SK-N-SH (cell line): ENCODE measurements around the gene TFCP2. TPM values are rescaled to one million over a fixed set of nuclear protein-coding genes. Genes with fewer than 3 reads are reported as not detected.

Source experiments
- CTCF ChIA-PET: fragments of 300-600, 350-600 bp; formaldehyde crosslinking; extraction: SDS; loops from one replicate; lab custom pipeline; 2021; lab: Yijun Ruan, JAX
- POLR2A ChIA-PET: fragments of 350-600 bp; sonication (Branson Sonifier 250); formaldehyde crosslinking; extraction: SDS; loops from one replicate; lab custom pipeline; 2020; ENCODE audit warnings: antibody characterized with exemption, inconsistent platforms; lab: Yijun Ruan, JAX
- DNase-seq: peaks from one replicate; pipeline ENCODE4 v3.0.0; 2012
- H2AFZ ChIP-seq: fragments of 200-600 bp; sonication (generic); 2 replicates; pipeline ENCODE4 v1.8.1; 2016; ENCODE audit warnings: antibody characterized with exemption, mild to moderate bottlenecking, low read depth
- H3F3A ChIP-seq: fragments of 200-600 bp; sonication (generic); replicated peaks from 2 replicates; pipeline ENCODE3; 2016; ENCODE audit warnings: antibody characterized with exemption, mild to moderate bottlenecking; ENCODE audit not compliant: insufficient read depth
- H3K27ac ChIP-seq, 2 experiments: fragments of 200-500 bp in 1 of 2; fragments of 200-600 bp in 1 of 2; sonication (Bioruptor generic) in 1 of 2; sonication (generic), shearing (Covaris generic) in 1 of 2; 2 replicates each; pipeline versions ENCODE4 v1.5.1 to v1.6.1; 2014 to 2016; ENCODE audit warnings: low read depth in 2 of 2, inconsistent platforms in 1 of 2, low read length in 1 of 2, mild to moderate bottlenecking in 1 of 2, mixed read lengths in 1 of 2
- H3K27me3 ChIP-seq: fragments of 200-600 bp; sonication (generic), shearing (Covaris generic); 2 replicates; pipeline ENCODE4 v1.6.1; 2016; ENCODE audit warnings: mixed run types; ENCODE audit not compliant: insufficient read depth
- H3K36me3 ChIP-seq, 2 experiments: fragments of 200-500 bp in 1 of 2; fragments of 200-600 bp in 1 of 2; sonication (Bioruptor generic) in 1 of 2; sonication (generic) in 1 of 2; replicated peaks in 1 of 2; 2 replicates each; pipeline versions ENCODE3 to v1.5.1; 2014 to 2016; ENCODE audit warnings: low read length in 1 of 2, mild to moderate bottlenecking in 1 of 2; ENCODE audit not compliant: insufficient read depth in 2 of 2, control insufficient read depth in 1 of 2
- H3K4me1 ChIP-seq, 2 experiments: fragments of 200-500 bp in 1 of 2; fragments of 200-600 bp in 1 of 2; sonication (Bioruptor generic) in 1 of 2; sonication (generic), shearing (Covaris generic) in 1 of 2; 2 replicates each; pipeline versions ENCODE4 v1.5.1 to v1.6.1; 2014 to 2016; ENCODE audit warnings: low read depth in 1 of 2, low read length in 1 of 2, mixed run types in 1 of 2; ENCODE audit not compliant: insufficient read depth in 2 of 2, control insufficient read depth in 1 of 2
- H3K4me2 ChIP-seq: fragments of 200-600 bp; sonication (generic), shearing (Covaris generic); 2 replicates; pipeline ENCODE4 v1.6.1; 2017; ENCODE audit warnings: mixed run types
- H3K4me3 ChIP-seq, 2 experiments: fragments of 200-500 bp in 1 of 2; fragments of 200-600 bp in 1 of 2; sonication (Bioruptor generic) in 1 of 2; sonication (generic), shearing (Covaris generic) in 1 of 2; 2 replicates each; pipeline versions ENCODE4 v1.5.1 to v1.8.1; 2014 to 2016; ENCODE audit warnings: low read depth in 2 of 2, inconsistent platforms in 1 of 2, low read length in 1 of 2, mild to moderate bottlenecking in 1 of 2, mixed read lengths in 1 of 2, moderate library complexity in 1 of 2
- H3K79me2 ChIP-seq: fragments of 200-600 bp; sonication (generic); 2 replicates; pipeline ENCODE4 v1.8.1; 2017; ENCODE audit warnings: mild to moderate bottlenecking; ENCODE audit not compliant: insufficient read depth
- H3K9ac ChIP-seq: fragments of 200-600 bp; sonication (generic); 2 replicates; pipeline ENCODE4 v1.6.1; 2017; ENCODE audit warnings: mixed run types
- H3K9me2 ChIP-seq: fragments of 200-600 bp; sonication (generic); 2 replicates; pipeline ENCODE4 v1.6.1; 2017; ENCODE audit warnings: mixed run types
- H3K9me3 ChIP-seq: fragments of 200-600 bp; sonication (generic); 2 replicates; pipeline ENCODE4 v1.6.1; 2017; ENCODE audit warnings: mixed run types, mild to moderate bottlenecking, moderate library complexity
- H4K20me1 ChIP-seq: fragments of 200-600 bp; sonication (generic); 2 replicates; pipeline ENCODE4 v1.6.1; 2017; ENCODE audit warnings: mild to moderate bottlenecking, mixed run types; ENCODE audit not compliant: insufficient read depth
- CHD2 ChIP-seq: fragments of 150-350 bp; IDR thresholded peaks from 2 replicates; pipeline ENCODE4 v1.6.1; 2018; ENCODE audit warnings: low read length; ENCODE audit not compliant: partially characterized antibody
- EZH2phosphoT487 ChIP-seq: fragments of 200-600 bp; sonication (generic); IDR thresholded peaks from 2 replicates; pipeline ENCODE4 v1.6.1; 2017; ENCODE audit warnings: low read depth, mixed run types, mild to moderate bottlenecking, antibody characterized with exemption, moderate library complexity, borderline replicate concordance
- GABPA ChIP-seq: IDR thresholded peaks from 2 replicates; pipeline ENCODE4 v1.4.0; 2012; ENCODE audit warnings: low read depth, mild to moderate bottlenecking
- GATA2 ChIP-seq: sonication (generic); formaldehyde crosslinking; IDR thresholded peaks from 2 replicates; pipeline ENCODE4 v1.5.0; 2020; ENCODE audit warnings: mild to moderate bottlenecking, missing genetic modification reagents
- NFIC ChIP-seq: IDR thresholded peaks from 2 replicates; pipeline ENCODE4 v1.4.0; 2012; ENCODE audit warnings: borderline replicate concordance
- NRF1 ChIP-seq: IDR thresholded peaks from 2 replicates; pipeline ENCODE4 v1.6.1; 2012; ENCODE audit warnings: low read depth, mild to moderate bottlenecking, low read length
- RAD21 ChIP-seq: IDR thresholded peaks from 2 replicates; pipeline ENCODE4 v1.6.1; 2012; ENCODE audit warnings: mild to moderate bottlenecking, low read length
- RCOR1 ChIP-seq: fragments of 150-350 bp; IDR thresholded peaks from 2 replicates; pipeline ENCODE4 v1.6.1; 2017; ENCODE audit warnings: antibody characterized with exemption, low read length
- RFX5 ChIP-seq: IDR thresholded peaks from 2 replicates; pipeline ENCODE4 v1.6.1; 2012; ENCODE audit warnings: mild to moderate bottlenecking, improper control_type of control experiment, low read length
- SMC3 ChIP-seq: IDR thresholded peaks from 2 replicates; pipeline ENCODE4 v1.6.1; 2012; ENCODE audit warnings: low read depth, low read length, improper control_type of control experiment
- TEAD4 ChIP-seq: IDR thresholded peaks from 2 replicates; pipeline ENCODE4 v1.4.0; 2012; ENCODE audit warnings: mild to moderate bottlenecking, borderline replicate concordance; ENCODE audit not compliant: insufficient read depth
- WGBS: methylation state at CpG from one replicate; pipeline ENCODE4 v1.1.6; 2017; ENCODE audit warnings: low lambda C conversion rate; 5-methylcytosine and 5-hydroxymethylcytosine counted together
- polyA plus RNA-seq, 3 experiments: library from polyadenylated mRNA; depleted of rRNA; stranded (reverse); fragments of >200 nt; gene quantifications; 2 replicates each; pipeline ENCODE4 v1.2.3, GENCODE V29; 2012
- TF ChIP-seq, protein P1 (sequence below): IDR thresholded peaks from 2 replicates; pipeline ENCODE4 v1.4.0; 2012; ENCODE audit warnings: low read depth, borderline replicate concordance
- TF ChIP-seq, protein P2 (sequence below): IDR thresholded peaks from 2 replicates; pipeline ENCODE4 v1.6.1; 2012; ENCODE audit warnings: mild to moderate bottlenecking, low read depth, low read length, moderate library complexity
- TF ChIP-seq, protein P3 (sequence below): IDR thresholded peaks from 2 replicates; pipeline ENCODE4 v1.4.0; 2012; ENCODE audit warnings: low read depth, borderline replicate concordance
- TF ChIP-seq, protein P4 (sequence below): fragments of 200-600 bp; sonication (generic); IDR thresholded peaks from 2 replicates; pipeline ENCODE4 v1.6.1; 2017; ENCODE audit warnings: antibody characterized with exemption, mild to moderate bottlenecking, moderate library complexity

Gene TFCP2
- polyA plus RNA-seq, 1 of the 3 experiments (the other 2 are of a cell fraction) = 18.1 TPM

DNA sequence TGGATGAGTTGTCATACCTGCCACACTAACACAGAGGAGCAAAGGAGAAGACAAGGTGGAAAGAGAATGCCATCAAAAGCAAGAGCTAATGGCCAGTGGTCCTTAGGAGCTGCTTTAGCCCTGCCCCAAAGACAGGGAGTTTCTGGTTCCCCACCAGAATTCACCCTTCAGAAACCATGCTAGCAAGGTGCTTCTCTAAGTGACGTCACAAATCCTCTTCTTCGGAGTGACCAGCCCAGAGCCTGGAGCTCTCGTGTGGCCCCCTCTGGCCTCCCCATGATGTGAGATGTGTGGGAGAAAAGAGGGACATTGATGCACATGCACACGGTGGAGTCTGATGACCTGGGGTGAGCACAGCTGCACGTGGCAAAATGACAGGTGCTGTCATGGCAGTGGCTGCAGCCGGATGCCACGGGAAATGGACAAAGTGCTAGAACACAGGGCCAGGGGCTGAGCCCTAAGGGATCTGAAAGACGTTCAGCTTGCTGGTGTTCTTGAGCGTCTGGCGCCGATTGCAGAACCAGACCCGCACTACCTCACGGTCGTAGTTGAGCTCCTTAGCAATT is 16.9 kb upstream of the TFCP2 start:
- no peak overlapping the region for H3K4me3 ChIP-seq
- no peaks in the 10 kb centered on the region for H3K27me3 ChIP-seq
- H3F3A ChIP-seq = no peaks in the 10 kb centered on the region
- H3K79me2 ChIP-seq = no peaks in the 10 kb centered on the region
- no peaks in the 10 kb centered on the region for H4K20me1 ChIP-seq
- no peak overlapping the region for H3K4me2 ChIP-seq
- no peak overlapping the region for H3K9ac ChIP-seq
- TF ChIP-seq CHD2 (no peak), RFX5 (no peak), NFIC (no peak), RAD21 (no peak), GABPA (no peak), EZH2phosphoT487 (no peak), TEAD4 (no peak)
- TF ChIP-seq, protein P1, sequence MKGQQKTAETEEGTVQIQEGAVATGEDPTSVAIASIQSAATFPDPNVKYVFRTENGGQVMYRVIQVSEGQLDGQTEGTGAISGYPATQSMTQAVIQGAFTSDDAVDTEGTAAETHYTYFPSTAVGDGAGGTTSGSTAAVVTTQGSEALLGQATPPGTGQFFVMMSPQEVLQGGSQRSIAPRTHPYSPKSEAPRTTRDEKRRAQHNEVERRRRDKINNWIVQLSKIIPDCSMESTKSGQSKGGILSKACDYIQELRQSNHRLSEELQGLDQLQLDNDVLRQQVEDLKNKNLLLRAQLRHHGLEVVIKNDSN = no peak
- TF ChIP-seq, protein P2, sequence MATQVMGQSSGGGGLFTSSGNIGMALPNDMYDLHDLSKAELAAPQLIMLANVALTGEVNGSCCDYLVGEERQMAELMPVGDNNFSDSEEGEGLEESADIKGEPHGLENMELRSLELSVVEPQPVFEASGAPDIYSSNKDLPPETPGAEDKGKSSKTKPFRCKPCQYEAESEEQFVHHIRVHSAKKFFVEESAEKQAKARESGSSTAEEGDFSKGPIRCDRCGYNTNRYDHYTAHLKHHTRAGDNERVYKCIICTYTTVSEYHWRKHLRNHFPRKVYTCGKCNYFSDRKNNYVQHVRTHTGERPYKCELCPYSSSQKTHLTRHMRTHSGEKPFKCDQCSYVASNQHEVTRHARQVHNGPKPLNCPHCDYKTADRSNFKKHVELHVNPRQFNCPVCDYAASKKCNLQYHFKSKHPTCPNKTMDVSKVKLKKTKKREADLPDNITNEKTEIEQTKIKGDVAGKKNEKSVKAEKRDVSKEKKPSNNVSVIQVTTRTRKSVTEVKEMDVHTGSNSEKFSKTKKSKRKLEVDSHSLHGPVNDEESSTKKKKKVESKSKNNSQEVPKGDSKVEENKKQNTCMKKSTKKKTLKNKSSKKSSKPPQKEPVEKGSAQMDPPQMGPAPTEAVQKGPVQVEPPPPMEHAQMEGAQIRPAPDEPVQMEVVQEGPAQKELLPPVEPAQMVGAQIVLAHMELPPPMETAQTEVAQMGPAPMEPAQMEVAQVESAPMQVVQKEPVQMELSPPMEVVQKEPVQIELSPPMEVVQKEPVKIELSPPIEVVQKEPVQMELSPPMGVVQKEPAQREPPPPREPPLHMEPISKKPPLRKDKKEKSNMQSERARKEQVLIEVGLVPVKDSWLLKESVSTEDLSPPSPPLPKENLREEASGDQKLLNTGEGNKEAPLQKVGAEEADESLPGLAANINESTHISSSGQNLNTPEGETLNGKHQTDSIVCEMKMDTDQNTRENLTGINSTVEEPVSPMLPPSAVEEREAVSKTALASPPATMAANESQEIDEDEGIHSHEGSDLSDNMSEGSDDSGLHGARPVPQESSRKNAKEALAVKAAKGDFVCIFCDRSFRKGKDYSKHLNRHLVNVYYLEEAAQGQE = no peak
- H3K4me1 ChIP-seq = no peaks in the 10 kb centered on the region
- WGBS = 87% methylated on average over 14 of the region's 14 CpGs
- no peaks in the 10 kb centered on the region for H3K9me3 ChIP-seq
- no peaks in the 10 kb centered on the region for H3K36me3 ChIP-seq
- ChIA-PET POLR2A (no interaction called here), CTCF (no interaction called here)
- DNase-seq = no peak
- H3K27ac ChIP-seq = no peak overlapping the region
- H2AFZ ChIP-seq = no peak overlapping the region
- no peaks in the 10 kb centered on the region for H3K9me2 ChIP-seq

DNA sequence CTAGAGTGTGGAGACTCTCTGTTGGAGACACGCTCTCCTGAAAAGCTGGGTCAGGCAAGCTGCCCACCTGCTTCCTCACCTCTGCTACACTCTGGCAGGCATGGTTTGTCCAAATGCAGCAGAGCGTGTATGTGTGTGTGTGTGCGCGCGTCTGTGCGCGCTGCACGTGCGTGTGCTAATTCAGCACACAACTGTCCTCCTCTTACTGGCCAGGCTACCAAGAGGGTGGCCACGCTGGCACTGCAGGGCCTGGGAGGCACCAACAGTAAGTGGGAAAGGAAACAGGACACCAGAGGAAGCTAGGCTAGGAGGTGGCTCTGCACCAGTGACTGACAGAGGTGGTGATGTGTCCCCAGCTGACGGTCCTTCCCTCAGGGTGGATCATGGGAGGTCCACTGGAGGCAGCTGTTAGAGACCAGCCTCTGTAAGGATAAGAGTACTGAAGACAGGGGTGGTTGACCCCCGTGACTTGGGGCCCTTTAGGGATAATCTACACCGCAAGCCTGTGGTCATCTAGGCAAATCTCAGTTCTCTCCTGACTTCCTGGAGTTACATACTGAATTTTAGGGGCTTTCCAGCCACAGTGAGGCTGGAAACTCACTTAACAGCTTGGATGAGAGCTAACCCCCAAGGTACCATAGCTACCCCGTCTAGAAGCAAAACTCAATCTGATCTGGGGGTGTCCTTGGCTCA is 15.6 kb upstream of the TFCP2 start:
- no peaks in the 10 kb centered on the region for H3K27me3 ChIP-seq
- no peaks in the 10 kb centered on the region for H3K9me3 ChIP-seq
- WGBS = 84% methylated on average over 13 of the region's 14 CpGs
- no peak overlapping the region for H3K9ac ChIP-seq
- no peaks in the 10 kb centered on the region for H3K36me3 ChIP-seq
- no peaks in the 10 kb centered on the region for H4K20me1 ChIP-seq
- DNase-seq = peak; percentile 15
- no peaks in the 10 kb centered on the region for H3K79me2 ChIP-seq
- ChIA-PET CTCF (no interaction called here), POLR2A (no interaction called here)
- H3K4me1 ChIP-seq = peaks cover 0 to 5% of the 10 kb centered on the region in 2 experiments; a peak in 1 of 4 replicates
- TF ChIP-seq, protein P3, sequence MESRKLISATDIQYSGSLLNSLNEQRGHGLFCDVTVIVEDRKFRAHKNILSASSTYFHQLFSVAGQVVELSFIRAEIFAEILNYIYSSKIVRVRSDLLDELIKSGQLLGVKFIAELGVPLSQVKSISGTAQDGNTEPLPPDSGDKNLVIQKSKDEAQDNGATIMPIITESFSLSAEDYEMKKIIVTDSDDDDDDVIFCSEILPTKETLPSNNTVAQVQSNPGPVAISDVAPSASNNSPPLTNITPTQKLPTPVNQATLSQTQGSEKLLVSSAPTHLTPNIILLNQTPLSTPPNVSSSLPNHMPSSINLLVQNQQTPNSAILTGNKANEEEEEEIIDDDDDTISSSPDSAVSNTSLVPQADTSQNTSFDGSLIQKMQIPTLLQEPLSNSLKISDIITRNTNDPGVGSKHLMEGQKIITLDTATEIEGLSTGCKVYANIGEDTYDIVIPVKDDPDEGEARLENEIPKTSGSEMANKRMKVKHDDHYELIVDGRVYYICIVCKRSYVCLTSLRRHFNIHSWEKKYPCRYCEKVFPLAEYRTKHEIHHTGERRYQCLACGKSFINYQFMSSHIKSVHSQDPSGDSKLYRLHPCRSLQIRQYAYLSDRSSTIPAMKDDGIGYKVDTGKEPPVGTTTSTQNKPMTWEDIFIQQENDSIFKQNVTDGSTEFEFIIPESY = no peak
- no peak for TF ChIP-seq RCOR1
- TF ChIP-seq NRF1 = no peak
- TF ChIP-seq, protein P4, sequence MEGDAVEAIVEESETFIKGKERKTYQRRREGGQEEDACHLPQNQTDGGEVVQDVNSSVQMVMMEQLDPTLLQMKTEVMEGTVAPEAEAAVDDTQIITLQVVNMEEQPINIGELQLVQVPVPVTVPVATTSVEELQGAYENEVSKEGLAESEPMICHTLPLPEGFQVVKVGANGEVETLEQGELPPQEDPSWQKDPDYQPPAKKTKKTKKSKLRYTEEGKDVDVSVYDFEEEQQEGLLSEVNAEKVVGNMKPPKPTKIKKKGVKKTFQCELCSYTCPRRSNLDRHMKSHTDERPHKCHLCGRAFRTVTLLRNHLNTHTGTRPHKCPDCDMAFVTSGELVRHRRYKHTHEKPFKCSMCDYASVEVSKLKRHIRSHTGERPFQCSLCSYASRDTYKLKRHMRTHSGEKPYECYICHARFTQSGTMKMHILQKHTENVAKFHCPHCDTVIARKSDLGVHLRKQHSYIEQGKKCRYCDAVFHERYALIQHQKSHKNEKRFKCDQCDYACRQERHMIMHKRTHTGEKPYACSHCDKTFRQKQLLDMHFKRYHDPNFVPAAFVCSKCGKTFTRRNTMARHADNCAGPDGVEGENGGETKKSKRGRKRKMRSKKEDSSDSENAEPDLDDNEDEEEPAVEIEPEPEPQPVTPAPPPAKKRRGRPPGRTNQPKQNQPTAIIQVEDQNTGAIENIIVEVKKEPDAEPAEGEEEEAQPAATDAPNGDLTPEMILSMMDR = no peak
- TF ChIP-seq SMC3 = no peak
- TF ChIP-seq, protein P1 = no peak
- TF ChIP-seq NFIC = no peak
- TF ChIP-seq GATA2 (CRISPR knock-in tag) = no peak
- H3K27ac ChIP-seq = no peak overlapping the region
- H3K4me2 ChIP-seq = no peak overlapping the region
- H3F3A ChIP-seq = no peaks in the 10 kb centered on the region
- H2AFZ ChIP-seq = no peak overlapping the region
- H3K4me3 ChIP-seq = no peak overlapping the region
- H3K9me2 ChIP-seq = no peaks in the 10 kb centered on the region
